ENCODE measurements around the gene ALK.

ALK gene

DNA sequence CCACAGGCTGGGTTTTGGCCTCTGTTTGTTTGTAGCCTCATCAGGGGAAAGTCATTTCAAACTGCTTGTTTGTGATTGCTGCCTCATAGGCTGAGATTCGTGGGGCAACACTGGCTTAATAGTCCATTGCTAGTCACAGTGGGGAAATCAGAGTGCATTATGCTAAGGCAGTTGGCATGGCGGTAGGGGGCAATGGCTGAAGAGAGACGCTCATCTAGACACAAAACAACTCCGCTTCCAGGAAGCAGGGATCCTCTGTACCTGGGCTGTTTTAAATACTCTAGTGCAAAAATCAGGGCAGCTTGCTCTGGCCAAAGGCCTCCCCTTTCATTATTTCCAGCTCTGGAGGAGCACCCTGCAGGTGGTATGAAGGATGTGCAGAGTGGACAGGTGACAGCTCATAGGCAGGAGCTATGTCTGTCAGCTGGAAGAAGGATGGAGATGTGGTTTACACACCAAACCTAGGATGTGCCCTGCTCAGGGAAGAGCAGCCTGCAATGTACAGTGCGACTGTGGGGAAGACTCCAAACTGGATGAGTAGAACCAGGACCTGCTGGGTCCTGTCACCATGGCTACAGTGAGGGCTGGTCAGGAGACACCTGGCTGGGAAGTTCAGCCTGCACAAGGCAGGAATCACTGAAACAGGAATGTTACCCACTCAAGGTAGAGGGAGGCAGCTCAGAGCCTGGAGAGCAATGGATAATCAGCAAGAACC, 571.9 kb downstream of the ALK start:
- DNase-seq: no peak
- no peak for TF ChIP-seq EZH2 (IDR thresholded peaks at IDR 0.05; ENCODE audit: borderline replicate concordance, low read depth, low read length, severe bottlenecking)
- TF ChIP-seq, protein P1, sequence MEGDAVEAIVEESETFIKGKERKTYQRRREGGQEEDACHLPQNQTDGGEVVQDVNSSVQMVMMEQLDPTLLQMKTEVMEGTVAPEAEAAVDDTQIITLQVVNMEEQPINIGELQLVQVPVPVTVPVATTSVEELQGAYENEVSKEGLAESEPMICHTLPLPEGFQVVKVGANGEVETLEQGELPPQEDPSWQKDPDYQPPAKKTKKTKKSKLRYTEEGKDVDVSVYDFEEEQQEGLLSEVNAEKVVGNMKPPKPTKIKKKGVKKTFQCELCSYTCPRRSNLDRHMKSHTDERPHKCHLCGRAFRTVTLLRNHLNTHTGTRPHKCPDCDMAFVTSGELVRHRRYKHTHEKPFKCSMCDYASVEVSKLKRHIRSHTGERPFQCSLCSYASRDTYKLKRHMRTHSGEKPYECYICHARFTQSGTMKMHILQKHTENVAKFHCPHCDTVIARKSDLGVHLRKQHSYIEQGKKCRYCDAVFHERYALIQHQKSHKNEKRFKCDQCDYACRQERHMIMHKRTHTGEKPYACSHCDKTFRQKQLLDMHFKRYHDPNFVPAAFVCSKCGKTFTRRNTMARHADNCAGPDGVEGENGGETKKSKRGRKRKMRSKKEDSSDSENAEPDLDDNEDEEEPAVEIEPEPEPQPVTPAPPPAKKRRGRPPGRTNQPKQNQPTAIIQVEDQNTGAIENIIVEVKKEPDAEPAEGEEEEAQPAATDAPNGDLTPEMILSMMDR (IDR thresholded peaks at IDR 0.05; ENCODE audit: borderline replicate concordance, extremely low read depth, low read length, poor library complexity, severe bottlenecking): no peak
- Histone ChIP-seq H3K79me2 (ENCODE audit: insufficient read depth, low read length) (no peaks in the 10 kb centered on the region), H3K9me3 (ENCODE audit: insufficient read depth, low read length, severe bottlenecking) (no peaks in the 10 kb centered on the region), H3K9ac (ENCODE audit: low read depth, low read length) (no peak overlapping the region), H4K20me1 (ENCODE audit: insufficient read depth, low read length) (no peaks in the 10 kb centered on the region; the same call in 1 of the 2 replicates), H3K27me3 (ENCODE audit: insufficient read depth, low read length, poor library complexity) (peaks cover 2% of the 10 kb centered on the region), H3K27ac (ENCODE audit: low read length) (no peak overlapping the region), H2AFZ (ENCODE audit: low read depth, low read length) (no peak overlapping the region), H3K4me3 (ENCODE audit: low read depth in 1 of 2, low read length in 2 of 2) (no peak overlapping the region), H3K36me3 (ENCODE audit: insufficient read depth, low read length) (no peaks in the 10 kb centered on the region), H3K4me2 (ENCODE audit: insufficient read depth, low read length) (no peak overlapping the region), H3K4me1 (ENCODE audit: insufficient read depth, low read length) (no peaks in the 10 kb centered on the region)
- ATAC-seq (ENCODE audit: insufficient read depth, low read depth): no peak

DNA sequence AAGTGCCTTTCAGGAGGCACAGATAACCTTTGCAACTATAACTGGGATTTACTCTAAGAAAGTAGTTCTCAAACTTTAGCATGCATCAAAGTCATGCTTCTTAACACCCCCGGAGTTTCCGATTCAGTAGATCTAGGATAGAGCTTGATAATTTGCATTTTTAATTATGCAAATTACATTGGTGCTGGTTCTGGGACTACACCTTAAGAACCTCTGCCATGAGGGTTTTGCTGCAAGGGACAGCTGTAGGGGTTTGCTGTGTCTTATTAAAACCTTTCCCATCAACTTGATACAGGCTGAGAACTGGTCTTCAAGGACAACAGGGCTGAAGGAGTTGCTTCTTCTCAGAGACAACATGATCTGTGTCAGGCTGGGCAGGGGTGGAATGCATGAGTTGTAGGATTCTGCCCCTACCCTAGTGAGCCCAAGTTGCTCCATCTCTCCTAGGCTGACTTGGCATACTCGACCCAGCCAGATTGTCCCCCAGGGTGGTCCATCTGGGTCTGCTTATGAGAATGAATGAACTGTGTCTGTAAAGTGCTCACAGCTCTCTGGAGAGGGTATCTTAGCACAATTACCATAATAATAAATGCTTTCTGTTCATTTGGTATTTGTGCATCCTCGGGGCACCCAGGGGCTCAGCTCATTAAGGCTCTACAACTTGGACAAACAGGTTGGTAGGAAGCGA, 573.5 kb downstream of the ALK start:
- H3K9me3 ChIP-seq (ENCODE audit: insufficient read depth, low read length, severe bottlenecking): no peaks in the 10 kb centered on the region
- H3K4me2 ChIP-seq (ENCODE audit: insufficient read depth, low read length): no peak overlapping the region
- H3K79me2 ChIP-seq (ENCODE audit: insufficient read depth, low read length): no peaks in the 10 kb centered on the region
- H3K27ac ChIP-seq (ENCODE audit: low read length): no peak overlapping the region
- H2AFZ ChIP-seq (ENCODE audit: low read depth, low read length): no peak overlapping the region
- peaks cover 2% of the 10 kb centered on the region for H3K27me3 ChIP-seq (ENCODE audit: insufficient read depth, low read length, poor library complexity)
- no peaks in the 10 kb centered on the region; the same call in 1 of the 2 replicates for H4K20me1 ChIP-seq (ENCODE audit: insufficient read depth, low read length)
- no peaks in the 10 kb centered on the region for H3K4me1 ChIP-seq (ENCODE audit: insufficient read depth, low read length)
- DNase-seq: no peak
- TF ChIP-seq, protein P1 (IDR thresholded peaks at IDR 0.05; ENCODE audit: borderline replicate concordance, extremely low read depth, low read length, poor library complexity, severe bottlenecking): no peak
- TF ChIP-seq EZH2 (IDR thresholded peaks at IDR 0.05; ENCODE audit: borderline replicate concordance, low read depth, low read length, severe bottlenecking): no peak
- H3K9ac ChIP-seq (ENCODE audit: low read depth, low read length): no peak overlapping the region
- ATAC-seq (ENCODE audit: insufficient read depth, low read depth): no peak
- no peaks in the 10 kb centered on the region for H3K36me3 ChIP-seq (ENCODE audit: insufficient read depth, low read length)
- H3K4me3 ChIP-seq (ENCODE audit: low read depth in 1 of 2, low read length in 2 of 2): no peak overlapping the region

GRCh38 chr2:29345236-29345635, 576.1 kb downstream of the ALK start:
- Histone ChIP-seq H2AFZ (ENCODE audit: low read depth, low read length) (no peak overlapping the region), H3K27me3 (ENCODE audit: insufficient read depth, low read length, poor library complexity) (peaks cover 10% of the 10 kb centered on the region), H3K9ac (ENCODE audit: low read depth, low read length) (no peak overlapping the region), H3K9me3 (ENCODE audit: insufficient read depth, low read length, severe bottlenecking) (no peaks in the 10 kb centered on the region), H3K36me3 (ENCODE audit: insufficient read depth, low read length) (no peaks in the 10 kb centered on the region), H3K4me3 (ENCODE audit: low read depth in 1 of 2, low read length in 2 of 2) (no peak overlapping the region), H3K27ac (ENCODE audit: low read length) (no peak overlapping the region), H3K79me2 (ENCODE audit: insufficient read depth, low read length) (no peaks in the 10 kb centered on the region), H3K4me1 (ENCODE audit: insufficient read depth, low read length) (no peaks in the 10 kb centered on the region), H4K20me1 (ENCODE audit: insufficient read depth, low read length) (no peaks in the 10 kb centered on the region; the same call in 1 of the 2 replicates), H3K4me2 (ENCODE audit: insufficient read depth, low read length) (no peak overlapping the region)
- no peak for TF ChIP-seq EZH2 (IDR thresholded peaks at IDR 0.05; ENCODE audit: borderline replicate concordance, low read depth, low read length, severe bottlenecking)
- TF ChIP-seq, protein P1 (IDR thresholded peaks at IDR 0.05; ENCODE audit: borderline replicate concordance, extremely low read depth, low read length, poor library complexity, severe bottlenecking): no peak
- no peak for DNase-seq
- ATAC-seq (ENCODE audit: insufficient read depth, low read depth): no peak

Data from DND-41 (cell line).